ENCODE results near the gene CGB2. TPM values are rescaled to one million over a fixed set of nuclear protein-coding genes. Genes with fewer than 3 reads are reported as not detected.

CGB2 gene
- total RNA-seq, 3 donors from 2014 or later (not counting 1 experiment from before 2014, with no cell fraction given): not detected

GRCh38 chr19:49080392-49080791 lies 48.7 kb downstream of the CGB2 start:
- intact Hi-C loops (cut with micrococcal nuclease): no loop called here
- Mint-ChIP-seq H3K4me1 (peaks cover 8% of the 10 kb centered on the region in 2 donors), H3K27me3 (ENCODE audit: low read depth in 2 of 2) (peaks cover 7 to 10% of the 10 kb centered on the region in 2 donors), H3K9me3 (no peaks in the 10 kb centered on the region), H3K36me3 (no peaks in the 10 kb centered on the region), H3K27ac (no peak overlapping the region), H3K4me3 (no peak overlapping the region)
- no peak for DNase-seq
- no peak overlapping the region for H3K4me3 ChIP-seq (ENCODE audit: low read length)
- no peak for TF ChIP-seq CTCF (IDR thresholded peaks at IDR 0.05)
- H3K27ac ChIP-seq (ENCODE audit: low read length): no peak overlapping the region
- 97% methylated on average over 3 of the region's 4 CpGs for WGBS (ENCODE audit: insufficient coverage)
- H3K27me3 ChIP-seq (ENCODE audit: control insufficient read depth, insufficient read depth, low read length): no peaks in the 10 kb centered on the region
- H3K36me3 ChIP-seq (ENCODE audit: control insufficient read depth, insufficient read depth, low read length): no peaks in the 10 kb centered on the region
- ATAC-seq: no peak
- peaks cover 7% of the 10 kb centered on the region for H3K4me1 ChIP-seq (ENCODE audit: control insufficient read depth, insufficient read depth, low read length)
- H3K9me3 ChIP-seq (ENCODE audit: control insufficient read depth, insufficient read depth, low read length): no peaks in the 10 kb centered on the region

- H3K4me1 Mint-ChIP-seq: peaks cover 16 to 17% of the 10 kb centered on the region in 2 donors
- Histone ChIP-seq H3K36me3 (ENCODE audit: control insufficient read depth, insufficient read depth, low read length) (no peaks in the 10 kb centered on the region), H3K4me1 (ENCODE audit: control insufficient read depth, insufficient read depth, low read length) (peaks cover 13% of the 10 kb centered on the region), H3K27ac (ENCODE audit: low read length) (no peak overlapping the region), H3K4me3 (ENCODE audit: low read length) (no peak overlapping the region), H3K9me3 (ENCODE audit: control insufficient read depth, insufficient read depth, low read length) (no peaks in the 10 kb centered on the region), H3K27me3 (ENCODE audit: control insufficient read depth, insufficient read depth, low read length) (no peaks in the 10 kb centered on the region)
- no peaks in the 10 kb centered on the region for H3K36me3 Mint-ChIP-seq
- DNase-seq (no peak), ATAC-seq (no peak)
- WGBS (ENCODE audit: insufficient coverage): 78% methylated on average over 1 of the region's 1 CpG
- H3K27ac Mint-ChIP-seq: no peak overlapping the region
- H3K4me3 Mint-ChIP-seq: no peak overlapping the region
- H3K27me3 Mint-ChIP-seq (ENCODE audit: low read depth in 2 of 2): peaks cover 0 to 5% of the 10 kb centered on the region in 2 donors
- H3K9me3 Mint-ChIP-seq: no peaks in the 10 kb centered on the region
- TF ChIP-seq CTCF (IDR thresholded peaks at IDR 0.05): no peak
- intact Hi-C loops (cut with micrococcal nuclease): no loop called here
Measured at GRCh38 chr19:49081273-49081672, 49.6 kb downstream of the CGB2 start.

Other genes with a start within 250 kb of the CGB2 start
- 10 to 100 TPM; 11.4 to 14.5 (median 12.1) TPM for gene BCAT2, start 220.9 kb upstream of the CGB2 start, total RNA-seq
- under 1 TPM in 1 of 3 donors, not detected in 2; 0.75 TPM for gene HSD17B14, start 195.4 kb upstream of the CGB2 start, total RNA-seq
- gene PLEKHA4, start 163.3 kb upstream of the CGB2 start, total RNA-seq: 1 to 10 TPM; 2.5 to 6.5 (median 5.2) TPM
- 1,000 to 10,000 TPM in 2 of 3 donors, 100 to 1,000 TPM in 1; 942 to 1,308 (median 1,174) TPM for gene PPP1R15A, start 159.5 kb upstream of the CGB2 start, total RNA-seq
- not detected for gene TULP2, start 133.1 kb upstream of the CGB2 start, total RNA-seq
- gene NUCB1, start 131.6 kb upstream of the CGB2 start, total RNA-seq: 100 to 1,000 TPM; 163 to 192 (median 171) TPM
- gene DHDH, start 98.2 kb upstream of the CGB2 start, total RNA-seq: not detected
- 100 to 1,000 TPM; 117 to 133 (median 120) TPM for gene BAX, start 77.0 kb upstream of the CGB2 start, total RNA-seq
- 1,000 to 10,000 TPM in 2 of 3 donors, 100 to 1,000 TPM in 1; 554 to 1,168 (median 1,024) TPM for gene FTL, start 66.6 kb upstream of the CGB2 start, total RNA-seq
- gene GYS1, start 38.6 kb upstream of the CGB2 start, total RNA-seq: 10 to 100 TPM; 31.6 to 34.5 (median 34.4) TPM
- 10 to 100 TPM; 23.6 to 28.3 (median 26.5) TPM for gene RUVBL2, start 38.0 kb upstream of the CGB2 start, total RNA-seq
- 1 to 10 TPM in 1 of 3 donors, not detected in 2; 1.4 TPM for gene LHB, start 14.8 kb upstream of the CGB2 start, total RNA-seq
- gene CGB3, start 7.6 kb upstream of the CGB2 start, total RNA-seq: not detected
- not detected for gene CGB1, start 5.0 kb downstream of the CGB2 start, total RNA-seq
- gene CGB5, start 12.0 kb downstream of the CGB2 start, total RNA-seq: not detected
- not detected for gene CGB8, start 17.2 kb downstream of the CGB2 start, total RNA-seq
- not detected for gene CGB7, start 25.9 kb downstream of the CGB2 start, total RNA-seq
- gene NTF4, start 32.9 kb downstream of the CGB2 start, total RNA-seq: not detected
- not detected for gene KCNA7, start 40.8 kb downstream of the CGB2 start, total RNA-seq
- 100 to 1,000 TPM; 244 to 312 (median 299) TPM for gene SNRNP70, start 53.6 kb downstream of the CGB2 start, total RNA-seq
- 1 to 10 TPM; 6.2 to 8.8 (median 6.5) TPM for gene LIN7B, start 82.5 kb downstream of the CGB2 start, total RNA-seq
- gene C19orf73, start 87.3 kb downstream of the CGB2 start, total RNA-seq: 1 to 10 TPM; 2.3 to 2.7 (median 2.7) TPM
- 1 to 10 TPM; 5.3 to 5.5 (median 5.3) TPM for gene PPFIA3, start 87.7 kb downstream of the CGB2 start, total RNA-seq
- not detected for gene HRC, start 123.5 kb downstream of the CGB2 start, total RNA-seq
- gene TRPM4, start 125.9 kb downstream of the CGB2 start, total RNA-seq: under 1 TPM in 1 of 3 donors, not detected in 2; 0.20 TPM

All from natural killer cell (primary cell).